GM18498 (cell line): ENCODE measurements around the gene AP5S1.
"Not testable (repeated sequence)": the region's sequence is repeated elsewhere in the genome, so short reads cannot be mapped to it uniquely, and the experiment has no call there.

Experiments
- ATAC-seq: cut with Tn5 transposase; IDR thresholded peaks from one replicate; pipeline ENCODE4 v1.9.1; 2021; ENCODE audit warnings: mild to moderate bottlenecking, moderate library complexity; ENCODE audit not compliant: unreplicated experiment

AP5S1 gene

GRCh38 chr20:3842348-3842930 lies 22.1 kb downstream of the AP5S1 start:
- ATAC-seq: no peak

- no peak for ATAC-seq
Measured at GRCh38 chr20:3843490-3843889, 23.1 kb downstream of the AP5S1 start.

- ATAC-seq: not testable (repeated sequence)
Measured at GRCh38 chr20:3843990-3844619, 23.8 kb downstream of the AP5S1 start.

- no peak for ATAC-seq
Measured at GRCh38 chr20:3846378-3846739, 26.0 kb downstream of the AP5S1 start.

DNA sequence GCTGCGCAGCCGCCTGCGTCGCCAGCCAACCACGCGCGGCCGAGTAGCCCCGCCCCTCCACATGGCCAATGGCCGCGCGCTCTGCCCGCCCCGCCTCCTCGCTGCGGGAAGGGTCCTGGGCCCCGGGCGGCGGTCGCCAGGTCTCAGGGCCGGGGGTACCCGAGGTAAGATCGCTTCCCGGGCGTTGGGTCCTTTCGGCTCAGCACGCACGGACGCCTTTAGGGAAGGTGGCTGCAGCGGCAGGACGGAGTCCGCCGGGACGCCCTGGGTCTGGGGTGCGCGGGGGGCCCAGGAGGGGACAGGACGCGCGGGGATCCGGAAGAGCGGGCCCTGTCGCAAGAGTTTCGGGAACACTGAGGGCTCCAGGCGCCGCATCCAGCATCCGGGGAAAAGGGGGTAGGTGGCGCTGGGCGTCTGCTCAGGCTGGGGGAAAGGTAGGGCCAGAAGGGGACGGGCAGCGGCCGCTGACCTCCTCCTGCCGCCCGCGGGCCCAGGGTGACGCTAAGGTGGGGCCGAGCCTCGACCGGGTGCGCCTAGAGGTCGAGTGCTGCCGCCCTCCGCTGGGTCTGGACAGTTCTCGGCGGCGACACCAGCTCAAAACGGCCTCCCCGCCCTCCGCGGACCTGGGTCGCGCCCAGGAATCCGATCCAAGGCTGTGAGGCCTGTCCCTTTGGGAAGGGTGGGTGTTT lies 26.5 kb downstream of the AP5S1 start, which contains the start of gene MAVS:
Gene MAVS, plus strand, starts transcription at position 95 of the 689 bp plus-strand sequence. CDS start 7,791 bp downstream, outside the sequence.
- peak; percentile 90 for ATAC-seq

GRCh38 chr20:3847429-3847940 lies 27.1 kb downstream of the AP5S1 start:
- ATAC-seq: no peak

DNA sequence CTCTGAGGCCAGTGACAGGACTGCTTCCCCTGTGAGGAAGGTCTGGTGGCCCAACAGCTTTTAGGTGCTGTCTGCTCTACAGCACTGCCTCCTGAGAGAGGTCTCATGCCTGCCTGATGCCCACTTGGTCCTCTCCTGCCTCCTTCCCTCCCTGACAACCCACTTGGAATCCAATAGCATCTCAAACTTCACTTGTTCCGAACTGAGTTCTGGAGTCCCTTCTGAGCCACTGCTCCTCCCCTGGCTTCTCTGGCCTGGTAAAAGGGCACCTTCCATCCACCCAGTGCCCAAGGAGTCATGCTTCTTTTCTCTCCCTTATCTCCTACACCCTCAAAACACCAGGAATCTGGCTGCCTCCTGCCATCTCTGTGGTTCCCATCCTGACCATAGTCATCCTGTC lies 28.2 kb downstream of the AP5S1 start:
- ATAC-seq: no peak

- no peak for ATAC-seq
Measured at GRCh38 chr20:3854462-3854871, 34.1 kb downstream of the AP5S1 start.

GRCh38 chr20:3857405-3857804 lies 37.1 kb downstream of the AP5S1 start:
- no peak for ATAC-seq

DNA sequence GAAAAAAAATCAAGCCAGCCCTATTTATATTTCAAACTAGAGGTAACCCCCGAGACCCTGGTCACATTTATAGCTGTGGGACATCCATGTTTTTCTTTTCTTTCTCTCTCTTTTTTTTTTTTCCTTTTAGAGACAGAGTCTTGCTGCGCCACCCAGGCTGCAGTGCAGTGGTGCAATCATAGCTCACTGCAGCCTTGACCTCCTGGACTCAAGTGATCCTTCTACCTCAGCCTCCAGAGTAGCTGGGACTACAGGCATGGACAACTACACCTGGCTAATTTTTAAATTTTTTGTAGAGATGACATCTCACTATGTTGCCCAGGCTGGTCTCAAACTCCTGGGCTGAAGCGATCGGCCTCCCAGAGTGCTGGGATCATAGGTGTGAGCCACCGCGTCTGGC lies 38.3 kb downstream of the AP5S1 start:
- ATAC-seq: no peak

DNA sequence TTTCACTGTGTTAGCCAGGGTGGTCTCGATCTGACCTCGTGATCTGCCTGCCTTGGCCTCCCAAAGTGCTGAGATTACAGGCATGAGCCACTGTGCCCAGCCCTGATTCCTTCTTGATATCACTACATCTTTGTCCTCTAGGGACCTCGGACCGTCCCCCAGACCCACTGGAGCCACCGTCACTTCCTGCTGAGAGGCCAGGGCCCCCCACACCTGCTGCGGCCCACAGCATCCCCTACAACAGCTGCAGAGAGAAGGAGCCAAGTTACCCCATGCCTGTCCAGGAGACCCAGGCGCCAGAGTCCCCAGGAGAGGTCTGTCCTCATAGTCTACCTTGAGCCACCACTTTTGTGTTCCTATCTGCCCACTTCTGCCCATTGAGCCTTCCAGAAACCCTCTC lies 40.8 kb downstream of the AP5S1 start:
- ATAC-seq: no peak

GRCh38 chr20:3862333-3862732 lies 42.0 kb downstream of the AP5S1 start:
- ATAC-seq: no peak

GRCh38 chr20:3863317-3863716 lies 43.0 kb downstream of the AP5S1 start:
- no peak for ATAC-seq

- no peak for ATAC-seq
Measured at GRCh38 chr20:3864518-3864917, 44.2 kb downstream of the AP5S1 start.

DNA sequence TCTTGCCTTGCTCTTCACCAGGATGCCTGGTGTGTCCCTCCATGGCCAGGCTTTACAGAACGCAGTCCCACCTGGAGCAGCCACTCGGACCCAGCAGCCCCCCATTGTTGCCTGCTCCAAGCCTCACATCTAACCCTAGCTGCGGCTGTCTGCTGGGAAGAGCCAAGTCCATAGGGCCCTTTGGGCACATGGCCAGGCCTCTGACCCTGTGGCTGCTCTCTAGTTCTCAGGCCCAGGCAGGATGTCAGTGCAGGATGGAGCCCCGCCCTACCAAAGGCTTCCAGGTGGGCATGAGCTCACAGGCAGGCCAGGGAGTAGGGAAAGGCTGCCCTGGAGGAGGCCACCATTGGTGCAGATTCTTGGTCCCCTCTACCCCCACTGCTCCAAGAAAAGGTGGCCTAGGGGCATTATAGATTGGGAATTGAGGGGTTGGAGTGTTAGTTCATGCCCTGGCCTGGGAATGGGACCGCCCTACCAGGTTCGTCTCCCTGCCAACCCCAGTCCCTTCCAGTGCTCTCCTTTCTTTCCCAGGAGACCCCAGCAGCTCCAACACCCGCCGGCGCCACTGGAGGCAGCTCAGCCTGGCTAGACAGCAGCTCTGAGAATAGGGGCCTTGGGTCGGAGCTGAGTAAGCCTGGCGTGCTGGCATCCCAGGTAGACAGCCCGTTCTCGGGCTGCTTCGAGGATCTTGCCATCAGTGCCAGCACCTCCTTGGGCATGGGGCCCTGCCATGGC lies 45.0 kb downstream of the AP5S1 start:
- no peak for ATAC-seq

- ATAC-seq: no peak
Measured at GRCh38 chr20:3865887-3866407, 45.6 kb downstream of the AP5S1 start.

DNA sequence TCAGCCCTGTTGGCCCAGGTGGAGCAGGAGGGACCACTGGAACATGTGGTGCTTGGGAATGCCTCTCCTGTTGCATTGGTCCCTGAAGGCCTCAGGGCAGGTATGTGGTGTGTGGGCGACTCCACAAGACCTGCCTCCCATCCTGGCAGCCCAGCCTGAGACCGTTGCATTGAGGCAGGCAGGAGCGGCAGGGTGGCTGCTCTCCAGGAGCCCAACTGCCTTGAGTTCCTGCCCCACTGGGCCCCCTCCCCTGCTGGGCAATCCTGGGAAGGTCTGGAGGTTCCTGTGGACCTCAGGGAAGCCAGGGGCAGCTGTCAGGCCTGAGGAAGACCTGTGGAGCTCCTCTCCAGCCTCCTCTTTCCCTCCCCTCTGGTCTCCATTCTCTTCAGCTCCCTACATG lies 46.1 kb downstream of the AP5S1 start:
- no peak for ATAC-seq

- ATAC-seq: no peak
Measured at GRCh38 chr20:3867802-3868201, 47.5 kb downstream of the AP5S1 start.

- ATAC-seq: no peak
Measured at GRCh38 chr20:3869839-3870634, 49.7 kb downstream of the AP5S1 start.

GRCh38 chr20:3871550-3872265 lies 51.4 kb downstream of the AP5S1 start:
- ATAC-seq: no peak
